K562 (cell line): ENCODE data around the gene COPG2. TPM values are rescaled to one million over a fixed set of nuclear protein-coding genes. Genes with fewer than 3 reads are reported as not detected.

Source experiments
- ATAC-seq: fragments of 200-7000 bp; cut with Tn5 transposase; 3 replicates; pipeline ENCODE4 v1.9.1; 2020; ENCODE audit warnings: moderate library complexity
- BruUV-seq: library from RNA; stranded (reverse); fragments of 400-500 nt; replicated peaks from 2 replicates; lab custom pipeline; 2021; lab: Mats Ljungman, UMichigan
- CTCF ChIA-PET: fragments of 300-600 bp; formaldehyde crosslinking; extraction: SDS; loops from one replicate; lab custom pipeline; 2021; ENCODE audit warnings: low intra/inter-chr PET ratio; lab: Yijun Ruan, JAX
- POLR2A ChIA-PET: fragments of 300-600, 350-650 bp; sonication (Branson Sonifier 250); formaldehyde crosslinking; extraction: SDS; loops from one replicate; lab custom pipeline; 2021; ENCODE audit warnings: antibody characterized with exemption, inconsistent platforms; lab: Yijun Ruan, JAX
- DNase-seq, 4 experiments: peaks; one replicate each; pipeline versions ENCODE4 v3.0.0 to v3.0.0-alpha.2; 2011 to 2018; ENCODE audit warnings: low spot score in 3 of 4, mixed read lengths in 3 of 4; ENCODE audit errors: extremely low read depth in 1 of 4
- FAIRE-seq: peaks from 2 replicates; lab custom pipeline; 2011; peaks lifted over from hg19 to GRCh38; lab: Jason Lieb, UNC
- H2AFZ ChIP-seq: 2 replicates; pipeline ENCODE4 v1.6.0; 2011; ENCODE audit warnings: low read depth, low read length, control low read depth, inconsistent platforms
- H3K27ac ChIP-seq: fragments of 200-600 bp; 3 replicates; pipeline ENCODE4 v1.8.0; 2011; ENCODE audit warnings: low read depth, mild to moderate bottlenecking, control low read depth, inconsistent platforms, low read length, moderate library complexity, mixed read lengths; ENCODE audit errors: extremely low read depth
- H3K27me3 ChIP-seq, 2 experiments: fragments of 300-600 bp in 1 of 2; 2 replicates in 1 of 2; 3 replicates in 1 of 2; pipeline versions ENCODE4 v1.6.0 to v1.8.0; 2011; ENCODE audit warnings: inconsistent platforms in 2 of 2, low read length in 2 of 2, mild to moderate bottlenecking in 1 of 2, mixed read lengths in 1 of 2, moderate library complexity in 1 of 2; ENCODE audit not compliant: control insufficient read depth in 2 of 2, insufficient read depth in 2 of 2
- H3K36me3 ChIP-seq: fragments of 300-600 bp; 3 replicates; pipeline ENCODE4 v1.8.0; 2011; ENCODE audit warnings: mild to moderate bottlenecking, low read length, inconsistent platforms; ENCODE audit not compliant: control insufficient read depth, insufficient read depth
- H3K4me1 ChIP-seq, 2 experiments: fragments of 200-600 bp in 1 of 2; replicated peaks in 1 of 2; 2 replicates in 1 of 2; 3 replicates in 1 of 2; pipeline versions ENCODE4 v1.5.1 to v1.8.0; 2011; ENCODE audit warnings: inconsistent platforms in 2 of 2, low read length in 2 of 2, mild to moderate bottlenecking in 1 of 2, mixed read lengths in 1 of 2, moderate library complexity in 1 of 2; ENCODE audit not compliant: control insufficient read depth in 2 of 2, insufficient read depth in 2 of 2
- H3K4me2 ChIP-seq: 2 replicates; pipeline ENCODE4 v1.6.1; 2011; ENCODE audit warnings: low read length, control low read depth, inconsistent platforms, mixed read lengths; ENCODE audit not compliant: insufficient read depth
- H3K4me3 ChIP-seq: fragments of 200-600 bp; sonication (generic), shearing (Covaris generic); 2 replicates; pipeline ENCODE4 v1.5.1; 2016; ENCODE audit warnings: control low read depth, inconsistent platforms
- H3K79me2 ChIP-seq: fragments of 200-600 bp; 3 replicates; pipeline ENCODE4 v1.8.0; 2011; ENCODE audit warnings: low read length, inconsistent platforms; ENCODE audit not compliant: control insufficient read depth, insufficient read depth
- H3K9ac ChIP-seq, 2 experiments: 2 replicates each; pipeline versions ENCODE4 v1.6.0 to v1.6.1; 2011; ENCODE audit warnings: low read depth in 2 of 2, low read length in 2 of 2, control low read depth in 1 of 2, inconsistent platforms in 1 of 2, mild to moderate bottlenecking in 1 of 2, mixed read lengths in 1 of 2; ENCODE audit not compliant: insufficient read depth in 1 of 2
- H3K9me1 ChIP-seq: one replicate; pipeline ENCODE4 v1.6.0; 2011; ENCODE audit warnings: inconsistent platforms, mild to moderate bottlenecking, low read length, moderate library complexity; ENCODE audit not compliant: control insufficient read depth, insufficient read depth
- H3K9me3 ChIP-seq: replicated peaks from 2 replicates; pipeline ENCODE4 v1.5.1; 2011; ENCODE audit warnings: low read depth, low read length, inconsistent platforms; ENCODE audit not compliant: control insufficient read depth, insufficient read depth
- H4K20me1 ChIP-seq: replicated peaks from 2 replicates; pipeline ENCODE4 v1.6.1; 2011; ENCODE audit warnings: low read length, inconsistent platforms, mixed read lengths; ENCODE audit not compliant: control insufficient read depth, insufficient read depth
- ETS1 ChIP-seq: conservative IDR thresholded peaks from 2 replicates; pipeline ENCODE4 v1.6.1; 2011; ENCODE audit warnings: low read depth, mild to moderate bottlenecking, low read length; ENCODE audit not compliant: control insufficient read depth
- MYC ChIP-seq, 2 experiments: fragments of 250-450 bp in 1 of 2; sonication (Bioruptor Pico) in 1 of 2; IDR thresholded peaks; 2 replicates each; pipeline versions ENCODE4 v1.5.1 to v1.6.1; 2012 to 2021; ENCODE audit warnings: low read depth in 2 of 2, borderline replicate concordance in 1 of 2, improper control_type of control experiment in 1 of 2, low read length in 1 of 2, mild to moderate bottlenecking in 1 of 2, moderate library complexity in 1 of 2
- POLR2B ChIP-seq: fragments of 450-650 bp; IDR thresholded peaks from 2 replicates; pipeline ENCODE4 v1.6.1; 2018; ENCODE audit warnings: low read depth; ENCODE audit not compliant: partially characterized antibody
- SRSF9 ChIP-seq: fragments of 200-400 bp; formaldehyde crosslinking; IDR thresholded peaks from 2 replicates; pipeline ENCODE4 v1.6.1; 2017; ENCODE audit warnings: low read depth, low read length, borderline replicate concordance
- ZBTB8A ChIP-seq: fragments of 450-650 bp; IDR thresholded peaks from 2 replicates; pipeline ENCODE4 v1.6.1; 2018; ENCODE audit warnings: mild to moderate bottlenecking, moderate library complexity; ENCODE audit not compliant: partially characterized antibody
- ZNF140 ChIP-seq: fragments of 250-450 bp; sonication (Bioruptor Pico); IDR thresholded peaks from 2 replicates; pipeline ENCODE4 v1.8.0; 2021; ENCODE audit warnings: moderate library complexity, mild to moderate bottlenecking, inconsistent platforms
- ZNF184 ChIP-seq: sonication (generic); formaldehyde crosslinking; IDR thresholded peaks from 2 replicates; pipeline ENCODE4 v1.5.0; 2020; ENCODE audit warnings: missing genetic modification reagents
- WGBS: fragments of 100-300 bp; shearing (Covaris generic); methylation state at CpG from one replicate; pipeline ENCODE4 v1.1.6; 2016; ENCODE audit warnings: low coverage, mixed read lengths; ENCODE audit not compliant: insufficient coverage; ENCODE audit errors: missing lambda C conversion rate; 5-methylcytosine and 5-hydroxymethylcytosine counted together
- in situ Hi-C: fragments of 300-500 bp; cut with MboI; formaldehyde crosslinking; loops from 4 replicates; pipeline ENCODE4 v1.15.0; 2018; ENCODE audit warnings: inconsistent platforms, mixed read lengths
- intact Hi-C: fragments of 100-400 bp; cut with micrococcal nuclease; formaldehyde crosslinking; loops from 2 replicates; pipeline ENCODE4 v1.14.2; 2022
- polyA plus RNA-seq, 8 experiments: library from polyadenylated mRNA; depleted of rRNA in 4 of 8; stranded (reverse) in 5 of 8; unstranded in 3 of 8; fragments of >200 nt; fragmentation: Nextera tagmentation in 2 of 8; fragmentation: Illumina TruSeq in 1 of 8; extraction: Ambion mirVana in 2 of 8; extraction: Trizol in 1 of 8; gene quantifications; 2 replicates each; pipeline versions ENCODE4 v1.2.1 to v1.2.3, GENCODE V29; 2011 to 2014; ENCODE audit warnings: inconsistent platforms in 1 of 8, missing spikeins in 1 of 8
- total RNA-seq, 7 experiments: library from RNA; depleted of rRNA in 6 of 7; stranded (reverse); fragments of >200 nt in 6 of 7; fragmentation: Illumina TruSeq in 2 of 7; extraction: Trizol in 2 of 7; gene quantifications; 2 replicates each; pipeline versions ENCODE4 v1.2.1 to v1.2.3, GENCODE V29; 2011 to 2021; ENCODE audit warnings: low replicate concordance in 1 of 7

The COPG2 gene
- total and polyA plus RNA-seq, 9 of the 15 experiments (the other 6 are each of a cell fraction or from before 2014, with no cell fraction given): 6.6 to 104 (median 32.5) TPM

GRCh38 chr7:130478991-130479390 lies 189.6 kb downstream of the COPG2 start:
- TF ChIP-seq ZNF140 (CRISPR knock-in tag) (no peak), ZNF184 (CRISPR knock-in tag) (no peak), SRSF9 (no peak), ETS1 (no peak), POLR2B (no peak), MYC (IDR thresholded peaks at IDR 0.05; ENCODE audit: low read depth, low read length) (no peak), MYC (CRISPR knock-in tag; IDR thresholded peaks at IDR 0.05; ENCODE audit: borderline replicate concordance, low read depth) (no peak), ZBTB8A (no peak)
- Histone ChIP-seq H3K36me3 (no peaks in the 10 kb centered on the region), H3K27ac (no peak overlapping the region), H2AFZ (no peak overlapping the region), H3K4me2 (no peak overlapping the region), H3K4me1 (no peaks in the 10 kb centered on the region), H3K9me1 (no peaks in the 10 kb centered on the region), H3K9me3 (no peaks in the 10 kb centered on the region), H3K79me2 (no peaks in the 10 kb centered on the region), H4K20me1 (no peaks in the 10 kb centered on the region), H3K27me3 (peaks cover 25 to 28% of the 10 kb centered on the region in 2 experiments), H3K9ac (no peak overlapping the region), H3K4me3 (no peak overlapping the region)
- DNase-seq (no peak), ATAC-seq (no peak), FAIRE-seq (no peak)
- intact Hi-C loops: no loop called here
- CTCF ChIA-PET: no interaction called here
- in situ Hi-C loops: no loop called here
- POLR2A ChIA-PET: no interaction called here
- 8% methylated on average over 3 of the region's 3 CpGs for WGBS
- BruUV-seq: no TSS peak
